Left forelimb (tissue), 1 donor: Measurements from ENCODE around the gene DAPK2.
"Not testable (repeated sequence)": the region's sequence is repeated elsewhere in the genome, so short reads cannot be mapped to it uniquely, and the experiment has no call there.

Experiments
- DNase-seq: peaks from one replicate; pipeline ENCODE4 v3.0.0-alpha.2; 2018; ENCODE audit warnings: low spot score

Gene DAPK2

DNA sequence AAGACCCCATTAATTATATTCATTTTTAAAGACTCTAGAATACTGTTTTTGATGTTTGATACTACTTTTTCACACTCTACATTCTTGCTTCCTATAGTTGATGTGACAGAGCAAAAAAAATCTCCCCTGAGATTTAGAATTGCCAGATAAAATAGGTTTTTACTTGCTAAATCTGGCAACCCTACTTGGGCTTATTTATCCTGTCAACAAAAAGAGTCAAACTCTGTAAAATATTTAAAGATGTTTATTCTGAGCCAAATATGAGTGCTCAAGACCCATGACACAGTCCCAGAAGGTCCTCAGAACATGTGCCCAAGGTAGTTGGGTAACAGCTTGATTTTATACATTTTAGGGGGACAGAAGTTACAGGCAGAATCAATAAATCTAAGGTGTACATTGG, 72.3 kb downstream of the DAPK2 start:
- DNase-seq = no peak

DNA sequence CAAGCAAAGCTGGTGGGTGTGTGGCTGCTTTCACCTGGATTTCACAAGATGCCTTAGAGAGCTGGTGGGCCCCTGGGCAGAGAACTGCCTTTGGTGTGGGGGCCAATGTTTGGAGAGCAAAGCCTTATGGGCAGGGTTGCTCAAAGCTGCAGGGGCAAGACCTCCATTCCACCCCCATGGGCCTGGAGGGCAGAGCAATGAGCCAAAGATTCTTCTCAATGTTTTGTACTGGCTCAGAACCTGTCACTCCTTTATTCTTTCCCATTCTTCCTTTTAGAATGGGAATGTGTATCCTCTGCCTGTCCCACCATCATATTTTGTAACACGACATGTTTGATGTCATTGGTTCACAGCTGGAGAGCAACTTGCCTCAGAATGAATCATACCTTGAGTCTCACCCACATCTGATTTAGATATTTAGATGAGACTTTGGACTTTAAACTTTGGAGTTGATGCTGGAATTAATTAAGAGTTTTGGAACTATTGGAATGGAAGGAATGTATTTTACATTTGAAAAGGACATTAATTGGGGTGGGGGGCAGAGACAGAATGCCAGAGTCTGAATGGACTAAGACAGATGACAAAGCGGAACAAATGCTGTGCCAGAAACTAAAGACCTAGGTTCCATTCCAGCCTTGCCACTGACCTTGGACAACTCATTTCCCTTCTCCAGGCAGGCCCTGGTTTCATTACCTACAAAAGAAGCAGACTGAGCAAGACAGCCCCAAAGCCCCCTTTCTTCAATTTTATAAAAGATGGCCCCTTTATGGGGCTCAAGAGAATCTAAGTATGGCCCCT, 72.9 kb downstream of the DAPK2 start:
- no peak for DNase-seq

DNA sequence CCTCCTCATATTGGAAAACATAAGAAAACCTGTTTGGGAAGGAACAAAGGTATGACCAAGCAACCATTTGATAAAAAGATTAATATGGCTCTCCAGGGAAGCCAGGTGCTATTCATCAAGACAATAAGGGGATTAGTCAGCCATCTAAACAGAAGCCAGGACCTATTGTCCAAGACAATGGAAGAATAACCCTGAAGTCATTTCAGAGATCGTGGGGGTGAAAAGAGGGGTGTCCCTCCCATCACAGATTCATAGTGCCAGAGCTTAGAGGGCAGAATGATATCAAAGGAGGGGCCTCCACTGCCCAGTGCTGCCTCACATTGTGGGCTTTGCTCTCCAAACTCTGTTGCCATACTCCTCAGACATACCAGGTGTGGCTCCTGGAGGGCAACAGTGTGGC, 73.5 kb downstream of the DAPK2 start:
- DNase-seq = no peak

DNA sequence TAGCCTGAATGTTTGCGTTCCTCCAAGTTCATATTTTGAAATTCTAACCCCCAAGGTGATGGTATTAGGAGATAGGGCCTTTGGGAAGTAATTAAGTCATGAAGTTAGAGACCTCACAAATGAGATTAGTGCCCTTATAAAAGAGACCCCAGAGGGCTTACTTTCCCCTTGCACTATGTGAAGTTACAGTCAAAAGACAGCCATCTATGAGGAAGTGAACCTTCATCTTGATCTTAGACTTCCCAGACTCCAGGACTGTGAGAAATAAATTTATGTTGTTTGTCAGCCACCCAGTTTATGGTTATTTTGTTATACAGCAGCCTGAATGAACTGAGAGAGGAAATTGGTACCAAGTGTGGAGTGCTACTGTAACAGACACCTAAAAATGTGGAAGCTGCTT, 74.4 kb downstream of the DAPK2 start:
- DNase-seq = no peak

DNA sequence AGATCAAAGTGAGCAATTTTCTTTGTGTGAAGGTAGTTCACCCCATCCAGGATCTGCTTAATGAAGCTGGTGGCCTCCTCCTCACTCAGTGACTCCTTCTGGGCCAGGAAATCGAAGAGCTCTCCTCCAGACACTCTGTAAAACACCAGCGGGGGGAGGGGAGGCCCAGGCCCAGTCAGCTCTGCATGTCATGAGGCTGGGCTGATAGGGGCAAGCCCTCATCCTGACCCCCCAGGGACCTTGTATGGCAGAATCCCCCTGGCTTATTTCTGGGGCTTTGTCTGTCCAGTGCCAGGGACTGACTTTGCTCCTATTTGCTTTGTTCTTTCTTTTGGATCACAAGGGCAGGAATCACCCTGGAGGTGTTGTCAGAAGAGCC, 74.9 kb downstream of the DAPK2 start:
- DNase-seq = no peak

DNA sequence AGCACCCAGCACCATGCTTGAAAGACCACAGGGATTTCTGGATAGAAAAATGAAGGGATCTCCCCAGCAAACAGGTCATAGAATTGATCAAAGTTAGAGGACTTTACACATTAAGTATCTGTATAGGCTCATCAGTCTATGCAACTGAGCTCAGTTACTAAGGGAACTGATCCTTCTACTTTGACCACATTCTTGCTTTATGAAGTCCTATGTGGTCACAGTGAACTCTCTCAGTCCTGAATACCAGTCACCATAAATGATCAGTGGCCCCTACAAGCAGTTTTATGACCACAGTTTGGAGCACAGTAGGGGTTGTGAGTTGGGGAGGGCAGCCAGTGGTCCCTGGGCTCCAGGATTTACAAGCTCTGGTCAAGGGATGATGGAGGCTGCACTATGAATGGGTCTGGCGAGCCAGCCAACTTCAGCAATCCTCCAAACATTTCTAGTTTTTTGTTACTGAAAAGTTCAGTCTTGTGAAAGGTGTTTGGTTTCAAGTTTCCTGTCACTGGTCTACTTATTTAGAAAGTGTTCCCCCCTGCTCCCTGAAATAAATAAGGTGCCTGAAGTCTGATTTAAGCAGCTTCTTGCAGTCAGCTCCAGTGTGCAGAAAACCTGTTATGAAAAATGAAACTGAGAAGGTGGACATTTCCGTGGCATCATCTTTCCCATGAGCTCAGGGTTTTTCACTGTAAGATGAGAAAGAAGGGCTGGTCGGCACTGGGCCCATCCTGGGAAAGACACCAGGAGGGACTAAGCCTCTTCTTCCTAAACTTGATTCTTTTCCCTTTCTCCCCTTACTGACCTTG, 75.5 kb downstream of the DAPK2 start:
- DNase-seq = no peak

DNA sequence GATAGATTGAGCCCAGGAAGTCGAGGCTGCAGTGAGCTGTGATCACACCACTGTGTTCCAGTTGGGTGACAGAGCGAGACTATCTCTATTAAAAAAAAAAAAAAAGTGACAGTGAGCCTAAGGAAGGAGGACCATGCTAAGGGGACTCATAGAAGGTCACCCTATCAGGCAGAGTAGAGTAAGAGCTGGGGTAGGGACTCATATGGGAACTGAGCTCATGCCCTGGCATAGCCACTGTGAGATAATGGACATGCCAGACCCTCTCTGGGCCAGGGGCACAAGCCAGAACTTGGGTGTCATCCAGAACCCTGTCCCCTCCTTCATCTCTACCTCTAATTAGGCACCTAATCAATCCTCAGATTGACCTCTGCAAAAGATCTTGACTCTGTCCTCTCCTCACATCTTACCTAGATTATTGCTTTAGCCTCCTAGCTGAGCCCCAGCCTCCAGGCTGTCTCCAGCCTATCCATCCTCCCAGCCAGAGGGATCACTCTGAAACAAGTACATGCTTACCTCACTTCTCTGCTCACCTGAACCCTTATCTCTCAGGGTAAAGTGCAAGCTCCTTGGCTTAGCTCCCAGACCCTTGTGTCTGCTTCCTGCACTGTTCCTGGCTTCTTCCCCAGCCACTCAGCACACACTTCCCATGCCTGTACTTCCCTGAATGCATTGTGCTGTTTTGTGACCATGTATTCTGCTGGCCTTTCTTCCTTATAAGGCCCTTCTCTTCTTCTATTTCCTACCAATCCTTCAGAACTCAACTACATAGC, 76.4 kb downstream of the DAPK2 start:
- no peak for DNase-seq

DNA sequence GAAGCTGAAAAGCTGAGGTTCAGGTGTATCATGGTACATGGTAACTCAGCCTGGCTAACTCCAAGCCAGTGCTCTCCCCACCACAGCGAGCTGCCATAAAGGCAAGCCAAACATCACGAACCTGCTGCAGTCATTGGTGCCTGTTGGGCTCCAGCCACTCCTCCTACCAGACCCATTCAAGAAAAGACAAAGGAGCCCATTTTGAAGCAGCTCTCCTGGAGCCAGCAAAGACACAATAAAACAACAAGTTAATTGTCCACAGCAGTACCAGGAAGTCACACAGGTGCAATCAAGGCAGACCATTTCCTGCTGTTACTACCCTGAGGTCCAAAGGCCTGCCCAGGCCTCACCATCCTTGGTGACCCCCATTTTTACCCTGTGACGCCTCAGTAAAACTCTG, 77.6 kb downstream of the DAPK2 start:
- no peak for DNase-seq

- DNase-seq = no peak
Measured at GRCh38 chr15:63968122-63968524, 78.2 kb downstream of the DAPK2 start.

DNA sequence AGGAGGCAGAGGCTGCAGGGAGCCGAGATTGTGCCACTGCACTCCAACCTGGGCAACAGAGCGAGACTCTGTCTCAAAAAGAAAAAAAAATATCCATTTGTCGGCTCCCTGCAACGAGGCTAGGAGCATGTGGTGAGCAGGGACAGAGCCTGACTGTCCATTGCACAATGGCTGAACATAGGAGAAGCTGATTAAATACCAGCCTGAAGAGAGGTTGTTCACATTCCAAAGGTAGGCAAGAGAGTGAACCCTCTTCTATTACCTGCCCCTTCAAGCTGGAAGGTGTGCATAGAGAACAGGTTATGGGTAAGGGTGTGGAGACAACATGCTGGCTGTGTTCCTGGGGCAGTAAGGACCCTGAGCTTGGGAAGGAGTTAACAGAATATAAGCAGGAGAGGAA, 78.7 kb downstream of the DAPK2 start:
- no peak for DNase-seq

GRCh38 chr15:63962947-63963721, 83.2 kb downstream of the DAPK2 start:
- not testable (repeated sequence) for DNase-seq

- DNase-seq = no peak
Measured at GRCh38 chr15:63953524-63953923, 92.8 kb downstream of the DAPK2 start.

DNA sequence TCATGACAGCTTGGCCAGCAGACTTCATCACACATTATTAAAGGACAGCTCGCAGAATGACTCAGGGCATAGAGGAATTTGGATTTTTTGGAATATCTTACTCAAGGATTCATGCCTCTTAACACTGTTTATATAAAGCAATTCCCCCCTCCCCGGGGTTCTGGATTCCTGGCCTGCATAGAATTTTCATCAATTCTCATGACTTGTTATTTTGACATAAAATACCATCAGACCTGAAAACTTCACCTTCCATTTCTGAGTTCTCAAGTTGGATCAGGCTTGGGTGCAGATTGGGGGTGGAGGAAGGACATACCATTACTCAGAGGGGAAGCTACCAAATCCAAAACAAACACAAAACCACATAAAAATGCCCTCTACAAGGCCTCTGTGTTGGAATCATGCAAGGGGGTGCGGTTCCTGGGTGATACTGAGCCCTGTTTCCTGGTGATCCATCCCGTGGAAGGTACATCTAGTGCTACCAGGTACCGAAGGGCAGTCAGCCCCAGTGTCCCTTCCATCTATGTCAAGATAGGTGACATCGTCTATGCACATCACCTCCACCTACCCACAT, 95.3 kb downstream of the DAPK2 start:
- DNase-seq = no peak

DNA sequence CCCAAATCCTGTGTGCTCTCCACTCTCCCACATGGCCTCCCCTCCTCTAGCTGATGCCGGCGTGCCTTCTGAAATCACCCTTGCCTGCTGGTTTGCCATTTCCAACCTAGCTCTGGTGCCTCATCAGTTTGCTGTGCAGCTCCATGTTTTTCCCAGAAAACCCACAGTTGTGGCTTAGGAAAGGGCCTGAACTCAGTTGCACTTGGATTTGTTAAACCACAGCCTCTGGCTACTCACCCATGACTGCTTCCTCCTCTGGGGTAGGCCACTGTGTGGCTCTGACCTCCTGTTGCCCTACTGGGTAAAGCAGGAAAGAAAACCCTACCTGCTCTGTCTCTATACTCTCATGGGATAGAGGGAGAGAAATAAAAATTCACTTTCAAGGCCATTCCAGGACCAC, 97.3 kb downstream of the DAPK2 start:
- DNase-seq = no peak

DNA sequence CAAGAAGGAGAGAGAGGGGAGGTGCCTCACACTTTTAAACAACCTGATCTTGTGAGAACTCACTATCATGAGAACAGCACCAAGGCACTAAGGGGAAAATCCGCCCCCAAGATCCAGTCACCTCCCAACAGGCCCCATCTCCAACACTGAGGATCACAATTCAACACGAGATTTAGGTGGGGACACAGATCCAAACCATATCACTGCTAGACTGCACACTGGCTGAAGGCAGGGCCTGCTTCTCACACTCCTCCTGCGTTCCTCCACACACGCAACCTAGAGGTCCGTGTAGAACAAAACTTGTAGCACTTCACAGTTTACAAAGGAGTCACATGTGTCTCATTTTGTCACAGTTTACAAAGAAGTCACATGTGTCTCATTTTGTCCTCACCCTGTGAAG, 97.8 kb downstream of the DAPK2 start:
- DNase-seq = no peak

DNA sequence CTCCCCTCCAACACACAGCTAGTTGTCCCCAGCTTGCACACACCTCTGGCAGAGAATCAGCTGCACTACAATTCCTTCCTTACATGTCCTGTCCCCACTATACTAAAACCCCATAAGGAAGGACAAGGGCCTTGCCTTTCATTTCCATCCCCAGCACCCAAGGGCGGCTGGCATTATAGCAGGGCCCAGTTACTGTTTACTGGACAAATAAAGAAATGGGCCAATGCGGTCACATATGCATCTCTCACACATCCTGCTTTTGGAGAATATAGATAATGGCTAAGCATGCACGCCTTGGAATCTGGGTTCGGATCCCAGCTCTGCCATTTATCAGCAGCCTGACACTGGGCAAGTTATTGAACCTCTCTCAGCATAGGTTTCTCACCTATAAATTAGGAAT, 99.1 kb downstream of the DAPK2 start:
- DNase-seq = no peak

- no peak for DNase-seq
Measured at GRCh38 chr15:63946524-63947065, 99.7 kb downstream of the DAPK2 start.

DNA sequence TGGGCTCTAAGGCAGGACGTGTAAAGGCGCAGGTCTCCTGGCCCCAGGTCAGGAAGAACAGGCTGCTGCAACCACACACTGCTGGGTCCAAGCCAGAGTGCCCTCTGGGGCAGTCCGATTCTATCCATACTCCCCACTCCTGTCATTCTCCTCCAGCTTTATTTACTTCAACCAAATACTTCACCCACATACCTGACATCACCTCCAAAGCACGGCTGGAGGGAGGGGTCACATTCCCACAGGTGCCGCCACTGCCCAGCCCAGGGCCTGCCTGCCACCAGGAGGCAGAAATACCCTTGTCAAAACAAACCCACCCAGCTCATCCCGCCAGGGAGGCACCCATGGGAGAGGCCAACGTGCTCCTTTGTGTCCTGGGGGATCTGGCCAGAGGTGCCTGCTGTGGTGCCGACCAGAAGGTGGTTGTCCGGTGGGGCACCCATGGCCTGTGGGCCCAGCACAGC, 100.4 kb downstream of the DAPK2 start:
- peak; percentile 62 for DNase-seq

DNA sequence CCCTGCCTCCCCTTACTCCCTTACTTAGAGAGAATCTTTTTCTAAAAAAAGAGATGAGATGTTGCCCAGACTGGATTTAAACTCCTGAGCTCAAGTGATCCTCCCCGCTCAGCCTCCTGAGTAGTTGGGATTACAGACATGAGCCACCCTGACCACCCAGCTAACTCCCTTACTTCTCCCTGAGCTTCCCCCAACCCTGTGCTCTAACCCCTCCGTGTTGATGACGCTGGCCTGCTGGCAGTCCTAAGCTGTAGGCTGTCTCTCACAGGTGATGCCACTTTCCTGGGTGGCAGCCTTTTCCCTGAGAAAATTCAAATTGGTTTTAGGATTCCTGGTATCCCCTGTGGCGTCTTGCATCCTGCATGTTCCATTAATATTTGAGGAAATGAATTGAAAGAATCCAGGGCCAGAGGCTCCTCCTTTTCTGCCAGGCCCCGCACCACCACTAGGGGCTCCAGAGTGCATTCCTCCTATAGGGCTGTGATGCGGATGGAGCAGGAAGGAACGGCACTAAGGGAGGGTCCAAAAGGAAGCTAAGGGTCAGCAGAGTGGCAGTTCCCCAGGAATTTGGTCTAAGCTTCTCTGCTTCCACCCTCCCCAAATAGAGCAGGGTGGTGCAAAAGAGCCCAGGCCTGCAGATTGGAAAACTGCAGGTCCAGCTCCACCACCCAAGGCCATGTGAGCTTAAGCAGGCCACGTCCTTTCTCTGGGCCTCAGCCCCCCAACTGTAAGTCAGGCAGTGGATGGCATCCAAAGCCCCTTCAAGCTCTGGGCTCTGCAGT, 101.1 kb downstream of the DAPK2 start:
- peak; percentile 68 for DNase-seq

DNA sequence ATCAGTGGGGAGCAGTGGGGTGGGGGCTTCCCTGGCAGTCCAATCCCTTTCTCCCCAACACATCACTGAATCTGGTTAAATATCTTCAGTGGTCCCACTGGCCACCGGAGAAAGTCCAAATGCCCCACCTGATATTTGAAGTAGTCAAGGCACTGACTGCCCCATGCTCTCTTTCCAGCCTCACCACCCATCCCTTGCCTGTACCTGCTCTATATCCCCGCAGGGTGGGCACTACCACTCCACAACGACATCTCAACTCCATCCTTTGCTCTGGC, 101.7 kb downstream of the DAPK2 start:
- peak; percentile 51 for DNase-seq
